ENCODE measurements around the gene HSF2BP. TPM values are rescaled to one million over a fixed set of nuclear protein-coding genes. Genes with fewer than 3 reads are reported as not detected.

The HSF2BP gene
- total RNA-seq, 3 donors from 2014 or later = 0.32 to 1.8 (median 1.3) TPM

DNA sequence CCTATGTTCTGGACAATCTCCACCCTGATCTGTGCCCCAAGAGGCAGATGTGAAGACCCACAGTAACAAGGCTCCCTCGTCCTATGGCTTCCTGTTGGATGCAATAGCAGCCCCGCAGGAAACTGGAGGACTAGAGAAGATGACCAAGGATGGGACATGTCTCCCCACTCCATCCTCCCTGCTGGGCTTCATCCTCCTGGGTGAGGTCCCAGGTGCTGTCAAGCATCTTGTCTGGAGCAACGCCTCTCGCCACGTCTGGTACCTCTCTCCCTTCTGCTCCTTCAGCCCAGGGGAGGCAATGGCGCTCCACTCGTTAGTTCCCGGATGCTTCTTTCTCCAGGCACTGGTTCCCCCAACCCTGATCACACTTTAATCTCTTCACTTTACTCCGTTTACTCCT lies 11.1 kb downstream of the HSF2BP start:
- Histone ChIP-seq H3K27me3 (no peaks in the 10 kb centered on the region), H3K4me1 (no peaks in the 10 kb centered on the region), H3K27ac (no peak overlapping the region), H3K4me3 (no peak overlapping the region), H3K36me3 (no peaks in the 10 kb centered on the region), H3K9me3 (no peaks in the 10 kb centered on the region)
- DNase-seq (ENCODE audit: low spot score in 2 of 2) = no peak
- intact Hi-C loops (cut with DNase I; ENCODE audit: low total_unique reads) = no loop called here
- TF ChIP-seq, protein P1, sequence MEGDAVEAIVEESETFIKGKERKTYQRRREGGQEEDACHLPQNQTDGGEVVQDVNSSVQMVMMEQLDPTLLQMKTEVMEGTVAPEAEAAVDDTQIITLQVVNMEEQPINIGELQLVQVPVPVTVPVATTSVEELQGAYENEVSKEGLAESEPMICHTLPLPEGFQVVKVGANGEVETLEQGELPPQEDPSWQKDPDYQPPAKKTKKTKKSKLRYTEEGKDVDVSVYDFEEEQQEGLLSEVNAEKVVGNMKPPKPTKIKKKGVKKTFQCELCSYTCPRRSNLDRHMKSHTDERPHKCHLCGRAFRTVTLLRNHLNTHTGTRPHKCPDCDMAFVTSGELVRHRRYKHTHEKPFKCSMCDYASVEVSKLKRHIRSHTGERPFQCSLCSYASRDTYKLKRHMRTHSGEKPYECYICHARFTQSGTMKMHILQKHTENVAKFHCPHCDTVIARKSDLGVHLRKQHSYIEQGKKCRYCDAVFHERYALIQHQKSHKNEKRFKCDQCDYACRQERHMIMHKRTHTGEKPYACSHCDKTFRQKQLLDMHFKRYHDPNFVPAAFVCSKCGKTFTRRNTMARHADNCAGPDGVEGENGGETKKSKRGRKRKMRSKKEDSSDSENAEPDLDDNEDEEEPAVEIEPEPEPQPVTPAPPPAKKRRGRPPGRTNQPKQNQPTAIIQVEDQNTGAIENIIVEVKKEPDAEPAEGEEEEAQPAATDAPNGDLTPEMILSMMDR (IDR thresholded peaks at IDR 0.05) = no peak
- TF ChIP-seq POLR2A (IDR thresholded peaks at IDR 0.05) (no peak), POLR2AphosphoS5 (IDR thresholded peaks at IDR 0.05) (no peak)

DNA sequence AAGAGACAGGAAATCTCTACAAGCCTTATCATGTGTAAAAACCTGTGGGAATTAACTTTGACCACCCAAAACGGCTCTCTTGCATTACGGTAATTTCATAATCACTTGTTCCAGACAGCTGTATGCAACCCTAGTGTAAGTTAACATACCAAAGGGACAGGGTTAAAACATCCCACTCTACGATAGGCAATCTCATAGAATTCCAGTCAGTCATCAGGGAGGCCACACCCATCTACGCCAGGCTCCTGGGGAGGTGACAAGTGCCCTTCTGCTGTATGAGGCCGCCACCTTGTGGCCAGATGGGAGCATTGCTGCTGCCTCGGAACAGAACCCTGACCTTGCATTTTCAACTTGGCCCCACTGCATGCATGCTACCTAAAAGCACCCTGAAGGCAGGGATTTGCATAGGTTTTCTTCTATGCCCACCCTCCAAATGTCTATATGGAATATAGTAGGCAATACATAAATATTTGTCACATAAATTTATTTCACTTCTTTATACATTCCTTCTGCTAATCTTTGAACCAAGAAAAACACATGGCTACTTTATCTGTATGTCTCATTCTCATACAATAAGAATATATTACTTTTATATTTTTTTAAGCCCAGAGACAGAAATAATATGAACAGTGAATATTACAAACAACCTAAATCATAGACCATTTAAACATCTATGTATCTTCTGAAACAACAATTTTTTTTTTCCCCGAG lies 12.6 kb downstream of the HSF2BP start:
- intact Hi-C loops (cut with DNase I; ENCODE audit: low total_unique reads) = no loop called here
- TF ChIP-seq POLR2AphosphoS5 (IDR thresholded peaks at IDR 0.05) (peak; percentile 69 to 88 (median 85)), POLR2A (IDR thresholded peaks at IDR 0.05) (no peak)
- TF ChIP-seq, protein P1 (IDR thresholded peaks at IDR 0.05) = peak; percentile 99
- Histone ChIP-seq H3K9me3 (no peaks in the 10 kb centered on the region), H3K36me3 (no peaks in the 10 kb centered on the region), H3K4me1 (no peaks in the 10 kb centered on the region), H3K27ac (no peak overlapping the region), H3K27me3 (no peaks in the 10 kb centered on the region), H3K4me3 (no peak overlapping the region)
- peak; percentile 88 to 89 for DNase-seq (ENCODE audit: low spot score in 2 of 2)

DNA sequence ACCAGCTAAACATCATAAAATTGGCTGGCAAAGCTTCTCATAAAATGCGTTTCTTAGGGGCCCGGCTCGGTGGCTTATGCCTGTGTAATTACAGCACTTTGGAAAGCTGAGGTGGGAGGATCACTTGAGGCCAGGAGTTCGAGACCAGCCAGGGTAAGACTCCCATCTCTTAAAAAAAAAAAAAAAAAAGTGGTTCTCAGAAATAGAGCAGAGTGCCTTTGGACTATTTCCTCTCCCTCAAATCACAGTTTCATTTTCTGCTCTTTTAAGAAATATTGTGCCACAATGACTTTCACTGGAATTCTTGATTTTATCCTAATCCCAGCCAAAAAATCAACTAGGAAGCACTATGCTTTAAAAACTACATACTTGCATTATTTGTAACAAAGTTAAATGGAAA lies 13.3 kb downstream of the HSF2BP start:
- no peak overlapping the region for H3K4me3 ChIP-seq
- TF ChIP-seq POLR2AphosphoS5 (IDR thresholded peaks at IDR 0.05) (no peak), POLR2A (IDR thresholded peaks at IDR 0.05) (no peak)
- TF ChIP-seq, protein P1 (IDR thresholded peaks at IDR 0.05) = no peak
- intact Hi-C loops (cut with DNase I; ENCODE audit: low total_unique reads) = no loop called here

DNA sequence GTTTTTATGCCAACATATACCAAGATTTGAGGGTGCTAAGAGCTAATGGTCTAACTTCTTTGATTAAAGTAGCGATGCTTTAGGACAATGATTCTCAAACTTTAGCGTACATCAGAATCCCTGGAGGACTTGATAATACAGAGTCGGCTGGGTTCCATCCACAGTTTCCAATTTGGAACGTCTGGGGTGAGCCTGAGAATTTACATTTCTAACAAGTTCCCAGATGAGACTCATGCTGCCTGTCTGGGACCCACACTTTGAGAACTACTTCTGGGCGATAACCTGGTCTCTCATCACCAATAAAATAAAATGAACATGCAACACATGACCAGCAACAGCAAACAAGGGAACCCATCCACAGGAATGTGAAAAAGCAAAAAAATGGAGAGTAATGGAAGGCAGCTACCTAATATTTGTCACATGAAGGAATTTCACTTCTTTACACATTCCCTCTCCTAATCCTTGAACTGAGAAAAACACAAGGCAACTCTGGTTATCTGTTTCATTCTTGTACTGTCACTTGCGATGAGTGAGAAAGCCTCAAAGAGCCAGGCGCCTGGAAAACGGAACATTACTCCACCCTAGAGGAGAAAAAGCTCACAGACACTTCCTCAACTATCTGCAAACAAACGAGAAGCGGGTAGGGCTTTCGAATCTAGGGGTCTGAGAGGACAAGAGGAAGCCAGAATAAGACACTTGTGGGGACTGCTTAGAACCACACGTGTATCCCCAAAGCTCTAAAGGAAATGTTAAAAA lies 14.0 kb downstream of the HSF2BP start:
- Histone ChIP-seq H3K9me3 (no peaks in the 10 kb centered on the region), H3K36me3 (no peaks in the 10 kb centered on the region), H3K4me1 (no peaks in the 10 kb centered on the region), H3K27ac (peak overlapping the region; percentile 8 to 36), H3K4me3 (no peak overlapping the region), H3K27me3 (no peaks in the 10 kb centered on the region)
- intact Hi-C loops (cut with DNase I; ENCODE audit: low total_unique reads) = no loop called here
- no peak for TF ChIP-seq POLR2AphosphoS5 (IDR thresholded peaks at IDR 0.05)
- TF ChIP-seq, protein P1 (IDR thresholded peaks at IDR 0.05) = peak; percentile 7 to 62 (median 59)
- DNase-seq (ENCODE audit: low spot score in 2 of 2) = peak in 1 of 2 donors; percentile 60

More for the DNA sequence above, 13.3 kb downstream of the HSF2BP start:
- Histone ChIP-seq H3K36me3 (no peaks in the 10 kb centered on the region), H3K27me3 (no peaks in the 10 kb centered on the region), H3K4me1 (no peaks in the 10 kb centered on the region), H3K9me3 (no peaks in the 10 kb centered on the region), H3K27ac (peak overlapping the region; percentile 8 to 36)
- DNase-seq (ENCODE audit: low spot score in 2 of 2) = no peak

DNA sequence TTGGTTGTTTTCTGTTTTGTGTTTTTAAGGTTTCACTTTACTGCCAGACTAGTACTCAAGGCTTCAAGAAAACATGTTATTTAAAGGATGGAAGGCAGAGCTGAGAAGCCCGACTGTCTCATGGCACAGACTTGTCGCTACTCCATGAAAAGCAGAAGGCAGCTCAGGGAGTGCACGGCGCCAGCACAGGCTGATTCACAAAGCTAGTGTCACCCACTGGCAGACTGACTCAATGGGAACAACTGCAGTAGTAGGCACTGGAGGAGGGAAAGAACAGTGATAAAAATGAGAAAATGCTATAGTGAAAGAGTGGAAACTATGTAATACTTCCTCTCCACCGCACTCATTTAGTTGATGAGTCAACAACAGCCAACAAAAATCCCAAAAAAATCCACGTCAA lies 14.7 kb downstream of the HSF2BP start:
- H3K9me3 ChIP-seq = no peaks in the 10 kb centered on the region
- intact Hi-C loops (cut with DNase I; ENCODE audit: low total_unique reads) = no loop called here
- no peaks in the 10 kb centered on the region for H3K27me3 ChIP-seq
- no peak overlapping the region for H3K27ac ChIP-seq
- no peak for TF ChIP-seq POLR2AphosphoS5 (IDR thresholded peaks at IDR 0.05)
- TF ChIP-seq, protein P1 (IDR thresholded peaks at IDR 0.05) = no peak
- TF ChIP-seq POLR2A (IDR thresholded peaks at IDR 0.05) = no peak
- H3K36me3 ChIP-seq = no peaks in the 10 kb centered on the region
- DNase-seq (ENCODE audit: low spot score in 2 of 2) = no peak
- no peaks in the 10 kb centered on the region for H3K4me1 ChIP-seq
- no peak overlapping the region for H3K4me3 ChIP-seq

Measured in breast epithelium (tissue), 4 donors.